Panc1 (cell line): ENCODE results near the gene LRMDA.

Experiments
- POLR2AphosphoS5 ChIP-seq: IDR thresholded peaks from 2 replicates; pipeline ENCODE4 v1.6.1; 2012; ENCODE audit warnings: mild to moderate bottlenecking, low read depth, low read length, moderate library complexity
- REST ChIP-seq, 2 experiments: IDR thresholded peaks; 2 replicates each; pipeline ENCODE4 v1.6.1; 2011 to 2012; ENCODE audit warnings: low read depth in 2 of 2, control low read depth in 1 of 2, low read length in 1 of 2, mild to moderate bottlenecking in 1 of 2, moderate library complexity in 1 of 2; ENCODE audit not compliant: insufficient read depth in 1 of 2
- SIN3A ChIP-seq: IDR thresholded peaks from 2 replicates; pipeline ENCODE4 v1.6.1; 2012; ENCODE audit warnings: low read depth, mild to moderate bottlenecking, low read length, moderate library complexity, borderline replicate concordance; ENCODE audit not compliant: insufficient read depth
- TF ChIP-seq, protein P1 (sequence below): fragments of 450-650 bp; IDR thresholded peaks from 2 replicates; pipeline ENCODE4 v1.5.1; 2017; ENCODE audit warnings: mild to moderate bottlenecking

- TF ChIP-seq REST (IDR thresholded peaks at IDR 0.05; ENCODE audit: insufficient read depth in 1 of 2, low read depth in 2 of 2, low read length in 1 of 2) = no peak
- TF ChIP-seq, protein P1, sequence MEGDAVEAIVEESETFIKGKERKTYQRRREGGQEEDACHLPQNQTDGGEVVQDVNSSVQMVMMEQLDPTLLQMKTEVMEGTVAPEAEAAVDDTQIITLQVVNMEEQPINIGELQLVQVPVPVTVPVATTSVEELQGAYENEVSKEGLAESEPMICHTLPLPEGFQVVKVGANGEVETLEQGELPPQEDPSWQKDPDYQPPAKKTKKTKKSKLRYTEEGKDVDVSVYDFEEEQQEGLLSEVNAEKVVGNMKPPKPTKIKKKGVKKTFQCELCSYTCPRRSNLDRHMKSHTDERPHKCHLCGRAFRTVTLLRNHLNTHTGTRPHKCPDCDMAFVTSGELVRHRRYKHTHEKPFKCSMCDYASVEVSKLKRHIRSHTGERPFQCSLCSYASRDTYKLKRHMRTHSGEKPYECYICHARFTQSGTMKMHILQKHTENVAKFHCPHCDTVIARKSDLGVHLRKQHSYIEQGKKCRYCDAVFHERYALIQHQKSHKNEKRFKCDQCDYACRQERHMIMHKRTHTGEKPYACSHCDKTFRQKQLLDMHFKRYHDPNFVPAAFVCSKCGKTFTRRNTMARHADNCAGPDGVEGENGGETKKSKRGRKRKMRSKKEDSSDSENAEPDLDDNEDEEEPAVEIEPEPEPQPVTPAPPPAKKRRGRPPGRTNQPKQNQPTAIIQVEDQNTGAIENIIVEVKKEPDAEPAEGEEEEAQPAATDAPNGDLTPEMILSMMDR = no peak
- TF ChIP-seq SIN3A = no peak
- TF ChIP-seq POLR2AphosphoS5 = no peak
Observed at GRCh38 chr10:75951627-75952026, 520.2 kb downstream of the LRMDA start.
